K562 (cell line): ENCODE measurements around the gene SGIP1. TPM values are rescaled to one million over a fixed set of nuclear protein-coding genes. Genes with fewer than 3 reads are reported as not detected.

ENCODE experiments used
- ATAC-seq: fragments of 200-7000 bp; cut with Tn5 transposase; 3 replicates; pipeline ENCODE4 v1.9.1; 2020; ENCODE audit warnings: moderate library complexity
- BruUV-seq: library from RNA; stranded (reverse); fragments of 400-500 nt; replicated peaks from 2 replicates; lab custom pipeline; 2021; lab: Mats Ljungman, UMichigan
- CTCF ChIA-PET: fragments of 300-600 bp; formaldehyde crosslinking; extraction: SDS; loops from one replicate; lab custom pipeline; 2021; ENCODE audit warnings: low intra/inter-chr PET ratio; lab: Yijun Ruan, JAX
- POLR2A ChIA-PET: fragments of 300-600, 350-650 bp; sonication (Branson Sonifier 250); formaldehyde crosslinking; extraction: SDS; loops from one replicate; lab custom pipeline; 2021; ENCODE audit warnings: antibody characterized with exemption, inconsistent platforms; lab: Yijun Ruan, JAX
- DNase-seq, 4 experiments: peaks; one replicate each; pipeline versions ENCODE4 v3.0.0 to v3.0.0-alpha.2; 2011 to 2018; ENCODE audit warnings: low spot score in 3 of 4, mixed read lengths in 3 of 4; ENCODE audit errors: extremely low read depth in 1 of 4
- FAIRE-seq: peaks from 2 replicates; lab custom pipeline; 2011; peaks lifted over from hg19 to GRCh38; lab: Jason Lieb, UNC
- H2AFZ ChIP-seq: 2 replicates; pipeline ENCODE4 v1.6.0; 2011; ENCODE audit warnings: low read depth, low read length, control low read depth, inconsistent platforms
- H3K27ac ChIP-seq: fragments of 200-600 bp; 3 replicates; pipeline ENCODE4 v1.8.0; 2011; ENCODE audit warnings: low read depth, mild to moderate bottlenecking, control low read depth, inconsistent platforms, low read length, moderate library complexity, mixed read lengths; ENCODE audit errors: extremely low read depth
- H3K27me3 ChIP-seq, 2 experiments: fragments of 300-600 bp in 1 of 2; 2 replicates in 1 of 2; 3 replicates in 1 of 2; pipeline versions ENCODE4 v1.6.0 to v1.8.0; 2011; ENCODE audit warnings: inconsistent platforms in 2 of 2, low read length in 2 of 2, mild to moderate bottlenecking in 1 of 2, mixed read lengths in 1 of 2, moderate library complexity in 1 of 2; ENCODE audit not compliant: control insufficient read depth in 2 of 2, insufficient read depth in 2 of 2
- H3K36me3 ChIP-seq: fragments of 300-600 bp; 3 replicates; pipeline ENCODE4 v1.8.0; 2011; ENCODE audit warnings: mild to moderate bottlenecking, low read length, inconsistent platforms; ENCODE audit not compliant: control insufficient read depth, insufficient read depth
- H3K4me1 ChIP-seq, 2 experiments: fragments of 200-600 bp in 1 of 2; replicated peaks in 1 of 2; 2 replicates in 1 of 2; 3 replicates in 1 of 2; pipeline versions ENCODE4 v1.5.1 to v1.8.0; 2011; ENCODE audit warnings: inconsistent platforms in 2 of 2, low read length in 2 of 2, mild to moderate bottlenecking in 1 of 2, mixed read lengths in 1 of 2, moderate library complexity in 1 of 2; ENCODE audit not compliant: control insufficient read depth in 2 of 2, insufficient read depth in 2 of 2
- H3K4me2 ChIP-seq: 2 replicates; pipeline ENCODE4 v1.6.1; 2011; ENCODE audit warnings: low read length, control low read depth, inconsistent platforms, mixed read lengths; ENCODE audit not compliant: insufficient read depth
- H3K4me3 ChIP-seq: fragments of 200-600 bp; sonication (generic), shearing (Covaris generic); 2 replicates; pipeline ENCODE4 v1.5.1; 2016; ENCODE audit warnings: control low read depth, inconsistent platforms
- H3K79me2 ChIP-seq: fragments of 200-600 bp; 3 replicates; pipeline ENCODE4 v1.8.0; 2011; ENCODE audit warnings: low read length, inconsistent platforms; ENCODE audit not compliant: control insufficient read depth, insufficient read depth
- H3K9ac ChIP-seq, 2 experiments: 2 replicates each; pipeline versions ENCODE4 v1.6.0 to v1.6.1; 2011; ENCODE audit warnings: low read depth in 2 of 2, low read length in 2 of 2, control low read depth in 1 of 2, inconsistent platforms in 1 of 2, mild to moderate bottlenecking in 1 of 2, mixed read lengths in 1 of 2; ENCODE audit not compliant: insufficient read depth in 1 of 2
- H3K9me1 ChIP-seq: one replicate; pipeline ENCODE4 v1.6.0; 2011; ENCODE audit warnings: inconsistent platforms, mild to moderate bottlenecking, low read length, moderate library complexity; ENCODE audit not compliant: control insufficient read depth, insufficient read depth
- H3K9me3 ChIP-seq: replicated peaks from 2 replicates; pipeline ENCODE4 v1.5.1; 2011; ENCODE audit warnings: low read depth, low read length, inconsistent platforms; ENCODE audit not compliant: control insufficient read depth, insufficient read depth
- H4K20me1 ChIP-seq: replicated peaks from 2 replicates; pipeline ENCODE4 v1.6.1; 2011; ENCODE audit warnings: low read length, inconsistent platforms, mixed read lengths; ENCODE audit not compliant: control insufficient read depth, insufficient read depth
- CCAR2 ChIP-seq: fragments of 200-400 bp; formaldehyde crosslinking; IDR thresholded peaks from 2 replicates; pipeline ENCODE4 v1.6.1; 2017; ENCODE audit warnings: mild to moderate bottlenecking, low read depth, low read length
- E2F3 ChIP-seq: fragments of 250-450 bp; sonication (Bioruptor Pico); IDR thresholded peaks from 2 replicates; pipeline ENCODE4 v1.4.0; 2020; ENCODE audit warnings: mild to moderate bottlenecking
- ILK ChIP-seq: fragments of 450-650 bp; IDR thresholded peaks from 2 replicates; pipeline ENCODE4 v1.6.1; 2016; ENCODE audit warnings: missing genetic modification characterization, low read depth, mild to moderate bottlenecking, missing compliant biosample characterization, moderate library complexity, borderline replicate concordance
- KLF1 ChIP-seq: fragments of 450-650 bp; IDR thresholded peaks from 2 replicates; pipeline ENCODE4 v1.6.1; 2016; ENCODE audit warnings: missing genetic modification characterization, missing compliant biosample characterization
- KLF16 ChIP-seq: IDR thresholded peaks from 2 replicates; pipeline ENCODE4 v1.6.1; 2016; ENCODE audit warnings: antibody characterized with exemption
- LARP7 ChIP-seq: fragments of 450-650 bp; IDR thresholded peaks from 2 replicates; pipeline ENCODE4 v1.6.1; 2016
- MCM5 ChIP-seq: fragments of 450-650 bp; IDR thresholded peaks from 2 replicates; pipeline ENCODE4 v1.6.1; 2016; ENCODE audit warnings: low read depth
- POLR2A ChIP-seq: fragments of 450-650 bp; conservative IDR thresholded peaks from 2 replicates; pipeline ENCODE4 v1.6.1; 2016
- PTTG1 ChIP-seq: fragments of 450-650 bp; IDR thresholded peaks from 2 replicates; pipeline ENCODE4 v1.6.1; 2016; ENCODE audit warnings: low read depth, mild to moderate bottlenecking, missing genetic modification characterization, missing compliant biosample characterization
- SMAD3 ChIP-seq: fragments of 450-650 bp; formaldehyde crosslinking; conservative IDR thresholded peaks from 2 replicates; pipeline ENCODE4 v1.4.0; 2020; ENCODE audit warnings: mild to moderate bottlenecking
- SMARCE1 ChIP-seq: fragments of 450-650 bp; IDR thresholded peaks from 2 replicates; pipeline ENCODE4 v1.7.1; 2016; ENCODE audit warnings: mild to moderate bottlenecking
- SPI1 ChIP-seq: IDR thresholded peaks from 2 replicates; pipeline ENCODE4 v1.6.1; 2011; ENCODE audit warnings: low read depth, low read length, control low read depth, borderline replicate concordance
- ZFP36 ChIP-seq: fragments of 150-350 bp; IDR thresholded peaks from 2 replicates; pipeline ENCODE4 v1.6.1; 2018; ENCODE audit warnings: low read length, low read depth; ENCODE audit not compliant: partially characterized antibody
- ZNF134 ChIP-seq: fragments of 250-450 bp; sonication (Bioruptor Pico); conservative IDR thresholded peaks from 2 replicates; pipeline ENCODE4 v1.4.0; 2020
- ZNF589 ChIP-seq: fragments of 200-800 bp; sonication (Bioruptor generic); IDR thresholded peaks from 2 replicates; pipeline ENCODE4 v1.6.1; 2016; ENCODE audit warnings: low read depth, missing genetic modification characterization, missing compliant biosample characterization
- in situ Hi-C: fragments of 300-500 bp; cut with MboI; formaldehyde crosslinking; loops from 4 replicates; pipeline ENCODE4 v1.15.0; 2018; ENCODE audit warnings: inconsistent platforms, mixed read lengths
- intact Hi-C: fragments of 100-400 bp; cut with micrococcal nuclease; formaldehyde crosslinking; loops from 2 replicates; pipeline ENCODE4 v1.14.2; 2022
- polyA plus RNA-seq, 8 experiments: library from polyadenylated mRNA; depleted of rRNA in 4 of 8; stranded (reverse) in 5 of 8; unstranded in 3 of 8; fragments of >200 nt; fragmentation: Nextera tagmentation in 2 of 8; fragmentation: Illumina TruSeq in 1 of 8; extraction: Ambion mirVana in 2 of 8; extraction: Trizol in 1 of 8; gene quantifications; 2 replicates each; pipeline versions ENCODE4 v1.2.1 to v1.2.3, GENCODE V29; 2011 to 2014; ENCODE audit warnings: inconsistent platforms in 1 of 8, missing spikeins in 1 of 8
- total RNA-seq, 7 experiments: library from RNA; depleted of rRNA in 6 of 7; stranded (reverse); fragments of >200 nt in 6 of 7; fragmentation: Illumina TruSeq in 2 of 7; extraction: Trizol in 2 of 7; gene quantifications; 2 replicates each; pipeline versions ENCODE4 v1.2.1 to v1.2.3, GENCODE V29; 2011 to 2021; ENCODE audit warnings: low replicate concordance in 1 of 7
- TF ChIP-seq, protein P1 (sequence below): fragments of 450-650 bp; formaldehyde crosslinking; IDR thresholded peaks from 2 replicates; pipeline ENCODE4 v1.4.0; 2020; ENCODE audit warnings: mild to moderate bottlenecking, moderate library complexity
- TF ChIP-seq, protein P2 (sequence below): sonication (generic); formaldehyde crosslinking; IDR thresholded peaks from 2 replicates; pipeline ENCODE4 v1.8.1; 2022; ENCODE audit warnings: missing genetic modification reagents

The SGIP1 gene
- total and polyA plus RNA-seq, 9 of the 15 experiments (the other 6 are each of a cell fraction or from before 2014, with no cell fraction given) = 0.07 to 0.35 TPM; not detected in 7

DNA sequence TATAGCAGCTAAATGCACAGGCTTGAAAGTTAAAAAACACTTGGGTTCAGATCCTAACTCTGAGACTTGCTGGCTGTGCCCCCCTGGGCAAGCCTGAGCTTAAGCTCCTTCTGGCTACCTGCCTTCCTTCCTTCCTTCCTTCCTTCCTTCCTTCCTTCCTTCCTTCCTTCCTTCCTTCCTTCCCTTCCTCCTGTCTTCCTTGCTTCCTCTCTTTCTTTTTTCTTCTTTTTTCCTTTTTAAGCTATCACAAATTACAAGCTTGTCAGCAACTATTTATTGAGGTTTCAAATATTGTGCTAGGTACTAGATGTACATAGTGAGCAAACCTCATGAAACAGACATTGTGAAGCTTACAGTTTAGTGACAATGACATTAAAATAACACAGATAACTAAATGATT lies 15.1 kb downstream of the SGIP1 start:
- H3K4me2 ChIP-seq = no peak overlapping the region
- no peak overlapping the region for H3K9ac ChIP-seq
- in situ Hi-C loops = no loop called here
- no peaks in the 10 kb centered on the region for H3K9me1 ChIP-seq
- peaks cover 0 to 4% of the 10 kb centered on the region in 2 experiments; a peak in 2 of 5 replicates for H3K27me3 ChIP-seq
- no TSS peak for BruUV-seq
- intact Hi-C loops = no loop called here
- ChIA-PET CTCF (no interaction called here), POLR2A (interaction anchor here (1.6 kb wide), 1 partner anchor 15 kb away, joined by 3 read pairs; the partner anchor contains the start of gene SGIP1)
- no peaks in the 10 kb centered on the region for H3K36me3 ChIP-seq
- no peaks in the 10 kb centered on the region for H3K4me1 ChIP-seq
- no peaks in the 10 kb centered on the region for H4K20me1 ChIP-seq
- no peak overlapping the region for H3K4me3 ChIP-seq
- no peak overlapping the region for H3K27ac ChIP-seq
- H3K79me2 ChIP-seq = no peaks in the 10 kb centered on the region
- ATAC-seq = no peak
- DNase-seq = no peak
- TF ChIP-seq SMARCE1 = no peak
- TF ChIP-seq CCAR2 = no peak
- no peak for TF ChIP-seq KLF16
- TF ChIP-seq LARP7 = no peak
- no peak for TF ChIP-seq PTTG1 (tag)
- TF ChIP-seq KLF1 = no peak
- no peak for TF ChIP-seq ZNF134
- TF ChIP-seq ILK (tag) = no peak
- no peak for TF ChIP-seq MCM5
- no peak for TF ChIP-seq ZNF589 (CRISPR knock-in tag)
- no peak for TF ChIP-seq SMAD3
- no peak for TF ChIP-seq E2F3
- TF ChIP-seq, protein P1, sequence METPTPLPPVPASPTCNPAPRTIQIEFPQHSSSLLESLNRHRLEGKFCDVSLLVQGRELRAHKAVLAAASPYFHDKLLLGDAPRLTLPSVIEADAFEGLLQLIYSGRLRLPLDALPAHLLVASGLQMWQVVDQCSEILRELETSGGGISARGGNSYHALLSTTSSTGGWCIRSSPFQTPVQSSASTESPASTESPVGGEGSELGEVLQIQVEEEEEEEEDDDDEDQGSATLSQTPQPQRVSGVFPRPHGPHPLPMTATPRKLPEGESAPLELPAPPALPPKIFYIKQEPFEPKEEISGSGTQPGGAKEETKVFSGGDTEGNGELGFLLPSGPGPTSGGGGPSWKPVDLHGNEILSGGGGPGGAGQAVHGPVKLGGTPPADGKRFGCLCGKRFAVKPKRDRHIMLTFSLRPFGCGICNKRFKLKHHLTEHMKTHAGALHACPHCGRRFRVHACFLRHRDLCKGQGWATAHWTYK (CRISPR knock-in tag) = no peak
- TF ChIP-seq ZFP36 = no peak
- TF ChIP-seq SPI1 = no peak
- TF ChIP-seq, protein P2, sequence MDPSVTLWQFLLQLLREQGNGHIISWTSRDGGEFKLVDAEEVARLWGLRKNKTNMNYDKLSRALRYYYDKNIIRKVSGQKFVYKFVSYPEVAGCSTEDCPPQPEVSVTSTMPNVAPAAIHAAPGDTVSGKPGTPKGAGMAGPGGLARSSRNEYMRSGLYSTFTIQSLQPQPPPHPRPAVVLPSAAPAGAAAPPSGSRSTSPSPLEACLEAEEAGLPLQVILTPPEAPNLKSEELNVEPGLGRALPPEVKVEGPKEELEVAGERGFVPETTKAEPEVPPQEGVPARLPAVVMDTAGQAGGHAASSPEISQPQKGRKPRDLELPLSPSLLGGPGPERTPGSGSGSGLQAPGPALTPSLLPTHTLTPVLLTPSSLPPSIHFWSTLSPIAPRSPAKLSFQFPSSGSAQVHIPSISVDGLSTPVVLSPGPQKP (CRISPR knock-in tag) = no peak
- TF ChIP-seq POLR2A = no peak
- FAIRE-seq = no peak
- H2AFZ ChIP-seq = no peak overlapping the region
- H3K9me3 ChIP-seq = no peaks in the 10 kb centered on the region
